IMR-90 (cell line): ENCODE measurements around the gene PNKP. TPM values are rescaled to one million over a fixed set of nuclear protein-coding genes. Genes with fewer than 3 reads are reported as not detected.

ENCODE experiments used
- ATAC-seq: fragments of 200-7000 bp; cut with Tn5 transposase; 2 replicates; pipeline ENCODE4 v1.9.1; 2020; ENCODE audit warnings: low read depth, mild to moderate bottlenecking, moderate library complexity
- BruUV-seq: library from RNA; stranded (reverse); fragments of 400-500 nt; replicated peaks from 2 replicates; lab custom pipeline; 2021; lab: Mats Ljungman, UMichigan
- CTCF ChIA-PET: fragments of 300-600 bp; formaldehyde crosslinking; extraction: SDS; loops from one replicate; lab custom pipeline; 2021; ENCODE audit warnings: antibody characterized with exemption; lab: Yijun Ruan, JAX
- POLR2A ChIA-PET: fragments of 300-600 bp; sonication (Branson Sonifier 250); formaldehyde crosslinking; loops from one replicate; lab custom pipeline; 2022; ENCODE audit warnings: antibody characterized with exemption; ENCODE audit not compliant: unreplicated experiment; lab: Charles Lee
- DNase-seq: peaks from one replicate; pipeline ENCODE4 v3.0.0; 2013
- H2AFZ ChIP-seq: replicated peaks from 2 replicates; pipeline ENCODE3; 2013; ENCODE audit warnings: low read length, mild to moderate bottlenecking; ENCODE audit not compliant: poor library complexity
- H2AK5ac ChIP-seq: 2 replicates; pipeline ENCODE4 v1.6.1; 2013; ENCODE audit warnings: low read depth, low read length, inconsistent platforms
- H2AK9ac ChIP-seq: replicated peaks from 2 replicates; pipeline ENCODE3; 2013; ENCODE audit warnings: mild to moderate bottlenecking, low read depth, low read length, moderate library complexity; ENCODE audit not compliant: poor library complexity
- H2BK120ac ChIP-seq: 2 replicates; pipeline ENCODE4 v1.6.1; 2013; ENCODE audit warnings: low read depth, low read length, inconsistent platforms
- H2BK15ac ChIP-seq: 3 replicates; pipeline ENCODE4 v1.6.1; 2013; ENCODE audit warnings: low read depth, low read length, inconsistent platforms
- H2BK20ac ChIP-seq: 2 replicates; pipeline ENCODE4 v1.6.1; 2013; ENCODE audit warnings: low read depth, mild to moderate bottlenecking, inconsistent platforms, low read length, moderate library complexity
- H2BK5ac ChIP-seq: 2 replicates; pipeline ENCODE4 v1.6.1; 2013; ENCODE audit warnings: mild to moderate bottlenecking, low read depth, low read length, inconsistent platforms; ENCODE audit not compliant: poor library complexity, severe bottlenecking
- H3K14ac ChIP-seq: replicated peaks from 2 replicates; pipeline ENCODE4 v1.6.1; 2013; ENCODE audit warnings: low read depth, low read length, inconsistent platforms
- H3K18ac ChIP-seq: 2 replicates; pipeline ENCODE4 v1.6.1; 2013; ENCODE audit warnings: low read depth, low read length, control low read depth
- H3K23ac ChIP-seq: 2 replicates; pipeline ENCODE4 v1.6.1; 2013; ENCODE audit warnings: low read depth, low read length, inconsistent platforms
- H3K27ac ChIP-seq: 2 replicates; pipeline ENCODE4 v1.5.1; 2013; ENCODE audit warnings: mild to moderate bottlenecking, control low read depth, low read length; ENCODE audit not compliant: insufficient read depth
- H3K27me3 ChIP-seq: 2 replicates; pipeline ENCODE4 v1.6.1; 2013; ENCODE audit warnings: low read length; ENCODE audit not compliant: control insufficient read depth, insufficient read depth
- H3K36me3 ChIP-seq: 2 replicates; pipeline ENCODE4 v1.6.1; 2013; ENCODE audit warnings: low read length, mixed read lengths; ENCODE audit not compliant: control insufficient read depth, insufficient read depth
- H3K4ac ChIP-seq: 2 replicates; pipeline ENCODE4 v1.6.1; 2013; ENCODE audit warnings: low read depth, low read length, inconsistent platforms
- H3K4me1 ChIP-seq: 2 replicates; pipeline ENCODE4 v1.6.1; 2013; ENCODE audit warnings: low read length, mixed read lengths; ENCODE audit not compliant: control insufficient read depth, insufficient read depth
- H3K4me2 ChIP-seq: 2 replicates; pipeline ENCODE4 v1.6.1; 2013; ENCODE audit warnings: low read depth, mild to moderate bottlenecking, control low read depth, low read length, moderate library complexity
- H3K4me3 ChIP-seq: 2 replicates; pipeline ENCODE4 v1.5.1; 2013; ENCODE audit warnings: low read depth, mild to moderate bottlenecking, control low read depth, low read length, moderate library complexity; ENCODE audit not compliant: insufficient read depth
- H3K56ac ChIP-seq: 2 replicates; pipeline ENCODE4 v1.6.1; 2013; ENCODE audit warnings: low read length, inconsistent platforms; ENCODE audit not compliant: insufficient read depth; ENCODE audit errors: extremely low read depth
- H3K79me1 ChIP-seq, 2 experiments: 2 replicates each; pipeline ENCODE4 v1.6.1; 2013; ENCODE audit warnings: low read length in 2 of 2, inconsistent platforms in 1 of 2, low read depth in 1 of 2
- H3K9ac ChIP-seq: 2 replicates; pipeline ENCODE4 v1.6.1; 2013; ENCODE audit warnings: low read depth, low read length, control low read depth
- H3K9me1 ChIP-seq: 2 replicates; pipeline ENCODE4 v1.6.1; 2013; ENCODE audit warnings: low read length, inconsistent platforms; ENCODE audit not compliant: insufficient read depth
- H3K9me3 ChIP-seq: 2 replicates; pipeline ENCODE4 v1.6.1; 2013; ENCODE audit warnings: low read length; ENCODE audit not compliant: control insufficient read depth, insufficient read depth
- H4K20me1 ChIP-seq: 2 replicates; pipeline ENCODE4 v1.6.1; 2013; ENCODE audit warnings: low read length, inconsistent platforms; ENCODE audit not compliant: insufficient read depth
- H4K5ac ChIP-seq: 2 replicates; pipeline ENCODE4 v1.6.1; 2013; ENCODE audit warnings: mild to moderate bottlenecking, low read depth, low read length, control low read depth
- H4K8ac ChIP-seq, 2 experiments: 2 replicates each; pipeline ENCODE4 v1.6.1; 2013; ENCODE audit warnings: low read depth in 2 of 2, low read length in 2 of 2, control low read depth in 1 of 2, inconsistent platforms in 1 of 2
- H4K91ac ChIP-seq: 2 replicates; pipeline ENCODE4 v1.6.1; 2013; ENCODE audit warnings: low read depth, low read length, inconsistent platforms; ENCODE audit not compliant: insufficient read depth
- BHLHE40 ChIP-seq: fragments of 150-350 bp; IDR thresholded peaks from 2 replicates; pipeline ENCODE4 v1.6.1; 2016; ENCODE audit warnings: mild to moderate bottlenecking, low read depth, low read length
- CEBPB ChIP-seq: IDR thresholded peaks from 2 replicates; pipeline ENCODE4 v1.6.1; 2012; ENCODE audit warnings: low read depth, low read length, improper control_type of control experiment
- CTCF ChIP-seq: conservative IDR thresholded peaks from 2 replicates; pipeline ENCODE4 v1.5.1; 2012; ENCODE audit warnings: mild to moderate bottlenecking, low read depth, low read length, improper control_type of control experiment
- ELK1 ChIP-seq: fragments of 150-350 bp; IDR thresholded peaks from 2 replicates; pipeline ENCODE4 v1.6.1; 2016; ENCODE audit warnings: low read depth, mild to moderate bottlenecking, low read length, moderate library complexity, borderline replicate concordance
- FOS ChIP-seq: fragments of 150-350 bp; IDR thresholded peaks from 2 replicates; pipeline ENCODE4 v1.6.1; 2016; ENCODE audit warnings: low read depth, low read length
- MAFK ChIP-seq: IDR thresholded peaks from 2 replicates; pipeline ENCODE4 v1.6.1; 2012; ENCODE audit warnings: low read depth, low read length, improper control_type of control experiment
- MAZ ChIP-seq: IDR thresholded peaks from 2 replicates; pipeline ENCODE4 v1.6.1; 2012; ENCODE audit warnings: low read depth, mild to moderate bottlenecking, low read length, improper control_type of control experiment, moderate library complexity, borderline replicate concordance
- MXI1 ChIP-seq: IDR thresholded peaks from 2 replicates; pipeline ENCODE4 v1.6.1; 2012; ENCODE audit warnings: low read depth, mild to moderate bottlenecking, low read length, moderate library complexity, borderline replicate concordance
- NFE2L2 ChIP-seq: fragments of 150-350 bp; IDR thresholded peaks from 2 replicates; pipeline ENCODE4 v1.6.1; 2016; ENCODE audit warnings: low read depth, mild to moderate bottlenecking, low read length
- POLR2A ChIP-seq: IDR thresholded peaks from 2 replicates; pipeline ENCODE4 v1.6.1; 2012; ENCODE audit warnings: mild to moderate bottlenecking, low read depth, low read length
- RAD21 ChIP-seq: IDR thresholded peaks from 2 replicates; pipeline ENCODE4 v1.6.1; 2012; ENCODE audit warnings: low read length, improper control_type of control experiment
- RFX5 ChIP-seq: IDR thresholded peaks from 2 replicates; pipeline ENCODE4 v1.8.0; 2012; ENCODE audit warnings: low read depth, mild to moderate bottlenecking, low read length, moderate library complexity
- USF2 ChIP-seq: fragments of 150-350 bp; IDR thresholded peaks from 2 replicates; pipeline ENCODE4 v1.6.1; 2017; ENCODE audit warnings: mild to moderate bottlenecking, antibody characterized with exemption, low read length, low read depth
- WGBS, 2 experiments: methylation state at CpG; one replicate each; pipeline versions ENCODE4 v1.1.5 to v1.1.7; 2013; ENCODE audit warnings: missing lambda C conversion rate in 2 of 2; ENCODE audit not compliant: insufficient read length in 1 of 2; ENCODE audit errors: extremely low coverage in 2 of 2; 5-methylcytosine and 5-hydroxymethylcytosine counted together
- dilution Hi-C: fragments of 300-500 bp; cut with HindIII; formaldehyde crosslinking; loops from one replicate; pipeline ENCODE4 v1.14.3; 2018; ENCODE audit warnings: low sequenced_read_pairs; ENCODE audit not compliant: unreplicated experiment
- in situ Hi-C: fragments of 300-500 bp; cut with MboI; formaldehyde crosslinking; loops from 3 replicates; pipeline ENCODE4 v1.14.3; 2019; ENCODE audit warnings: low sequenced_read_pairs, inconsistent platforms, mixed read lengths
- intact Hi-C: fragments of 100-400 bp; cut with micrococcal nuclease; formaldehyde crosslinking; loops from 2 replicates; pipeline ENCODE4 v1.10.0; 2022
- polyA plus RNA-seq, 3 experiments: library from polyadenylated mRNA; depleted of rRNA; stranded (reverse); fragments of >200 nt; gene quantifications; 2 replicates each; pipeline ENCODE4 v1.2.3, GENCODE V29; 2012; ENCODE audit warnings: low replicate concordance in 1 of 3
- total RNA-seq: library from RNA; depleted of rRNA; stranded (reverse); fragments of >200 nt; gene quantifications from 2 replicates; pipeline ENCODE4 v1.2.3, GENCODE V29; 2012

The PNKP gene
- total and polyA plus RNA-seq, 2 of the 4 experiments (the other 2 are of a cell fraction), result 14.2 to 25.0 TPM

- no peak overlapping the region for H4K8ac ChIP-seq
- H2AK5ac ChIP-seq, result no peak overlapping the region
- H3K9ac ChIP-seq, result no peak overlapping the region
- no peak overlapping the region for H4K5ac ChIP-seq
- H2BK20ac ChIP-seq, result no peak overlapping the region
- no peak overlapping the region for H3K27ac ChIP-seq
- CTCF ChIA-PET, result no interaction called here
- no peak overlapping the region for H3K14ac ChIP-seq
- POLR2A ChIA-PET, result interaction anchor here (0.6 kb wide), 1 partner anchor 58 kb away, joined by 5 read pairs; no protein-coding TSS in a partner anchor
- no peak overlapping the region for H2BK15ac ChIP-seq
- no TSS peak for BruUV-seq
- H3K4ac ChIP-seq, result no peak overlapping the region
- no CpG with 5 or more reads among the region's 17 CpGs for WGBS, 2 experiments
- intact Hi-C loops, result no loop called here
- in situ Hi-C loops, result no loop called here
- no peak for ATAC-seq
- H3K36me3 ChIP-seq, result peaks cover 7% of the 10 kb centered on the region; the same call in 1 of the 2 replicates
- H2AFZ ChIP-seq, result no peak overlapping the region
- no peaks in the 10 kb centered on the region for H3K27me3 ChIP-seq
- H3K79me1 ChIP-seq, result peaks cover 15 to 60% of the 10 kb centered on the region in 2 experiments
- H2AK9ac ChIP-seq, result peak overlapping the region; percentile 67
- TF ChIP-seq RAD21 (no peak), ELK1 (no peak), RFX5 (no peak), USF2 (no peak), CTCF (no peak), NFE2L2 (no peak), MAZ (no peak), FOS (no peak), BHLHE40 (no peak), MAFK (no peak), CEBPB (no peak), POLR2A (no peak), MXI1 (no peak)
- DNase-seq, result no peak
- no peaks in the 10 kb centered on the region for H4K20me1 ChIP-seq
- H3K4me1 ChIP-seq, result peaks cover 7% of the 10 kb centered on the region
- no peak overlapping the region for H3K23ac ChIP-seq
- H2BK5ac ChIP-seq, result no peak overlapping the region
- H3K56ac ChIP-seq, result no peak overlapping the region
- H3K9me1 ChIP-seq, result peaks cover 14% of the 10 kb centered on the region; the same call in 1 of the 2 replicates
- dilution Hi-C loops, result no loop called here
- H3K18ac ChIP-seq, result no peak overlapping the region
- no peaks in the 10 kb centered on the region for H3K9me3 ChIP-seq
- no peak overlapping the region for H2BK120ac ChIP-seq
- no peak overlapping the region for H3K4me2 ChIP-seq
- H3K4me3 ChIP-seq, result no peak overlapping the region
- H4K91ac ChIP-seq, result no peak overlapping the region
Measured at GRCh38 chr19:49871349-49871985, 4.1 kb upstream of the PNKP start.
